ENCODE results near the gene TENT4A.

Gene TENT4A

GRCh38 chr5:6780802-6781391 is 67.7 kb downstream of the TENT4A start:
- no peak for FAIRE-seq

GRCh38 chr5:6781716-6782115 is 68.5 kb downstream of the TENT4A start:
- FAIRE-seq, result no peak

DNA sequence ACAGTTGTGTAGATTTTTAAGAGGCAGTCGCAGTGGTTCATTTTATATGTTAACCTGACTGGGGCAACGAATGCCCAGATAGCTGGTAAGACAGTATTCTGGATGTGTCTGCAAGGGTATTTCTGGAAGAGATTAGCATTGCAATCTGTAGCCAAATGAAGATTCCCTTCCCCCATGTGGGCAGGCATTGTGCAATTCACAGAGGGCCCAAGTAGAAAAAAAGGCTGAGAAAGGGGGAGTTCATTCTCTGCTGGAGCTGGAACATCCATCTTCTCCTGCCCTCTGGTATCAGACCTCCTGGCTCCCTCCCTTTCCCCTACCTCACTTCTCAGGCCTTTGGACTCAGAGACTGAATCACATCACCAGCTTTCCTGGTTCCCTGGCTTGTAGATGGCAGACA is 70.6 kb downstream of the TENT4A start:
- no peak for FAIRE-seq

- FAIRE-seq, result no peak
Measured at GRCh38 chr5:6784481-6784880, 71.2 kb downstream of the TENT4A start.

GRCh38 chr5:6785161-6785860 is 72.1 kb downstream of the TENT4A start:
- no peak for FAIRE-seq

DNA sequence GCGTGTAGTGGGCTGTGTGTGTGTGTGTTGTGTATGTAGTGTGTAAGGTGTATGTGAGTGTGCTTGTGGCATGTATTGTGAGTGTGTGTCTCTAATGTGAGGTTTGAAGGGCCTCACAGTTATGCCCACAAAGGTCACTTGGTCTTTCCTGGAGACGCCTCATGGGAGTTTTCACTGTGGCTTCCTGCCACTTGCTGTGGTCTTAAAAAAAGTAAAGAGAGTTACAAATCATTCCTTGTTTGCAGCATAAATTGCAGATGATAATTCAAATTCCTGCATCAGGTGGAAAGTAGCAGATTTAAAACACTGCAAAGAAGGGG is 72.6 kb downstream of the TENT4A start:
- no peak for FAIRE-seq

GRCh38 chr5:6786786-6787495 is 73.7 kb downstream of the TENT4A start:
- no peak for FAIRE-seq

GRCh38 chr5:6787941-6788340 is 74.7 kb downstream of the TENT4A start:
- no peak for FAIRE-seq

GRCh38 chr5:6788439-6788838 is 75.2 kb downstream of the TENT4A start:
- no peak for FAIRE-seq

DNA sequence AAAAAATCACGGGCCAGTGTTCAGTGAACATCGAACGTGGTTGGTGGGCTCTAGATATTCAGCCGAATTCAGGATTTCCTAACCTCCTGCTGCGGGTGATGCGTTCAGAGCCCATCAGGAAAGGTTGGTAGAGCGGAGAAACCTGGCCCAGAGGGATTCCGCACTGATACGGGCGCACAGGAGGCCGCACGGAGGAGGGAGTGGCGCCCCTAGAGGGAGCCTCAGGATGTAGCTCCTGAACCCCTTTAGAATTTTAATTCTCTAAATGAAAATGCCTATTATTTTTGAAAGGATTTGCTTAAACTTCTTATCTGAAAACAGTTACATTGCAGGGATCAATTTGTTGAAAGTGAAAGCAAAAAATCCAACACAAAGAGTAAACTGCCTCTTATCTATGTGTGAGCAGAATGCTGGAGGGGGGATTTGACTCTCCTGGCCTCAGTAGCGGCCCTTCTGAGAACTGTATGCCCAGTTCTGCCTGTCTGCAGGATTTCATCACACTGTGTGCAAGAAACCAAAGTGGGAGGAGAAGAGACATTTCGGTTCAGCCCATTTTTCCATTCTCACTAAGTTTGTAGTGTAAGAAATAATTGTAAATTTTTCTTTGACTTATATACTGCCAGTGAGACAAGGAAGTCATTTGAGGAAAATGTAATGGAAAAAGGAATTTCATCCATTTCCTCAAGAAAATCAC is 75.9 kb downstream of the TENT4A start:
- no peak for FAIRE-seq

DNA sequence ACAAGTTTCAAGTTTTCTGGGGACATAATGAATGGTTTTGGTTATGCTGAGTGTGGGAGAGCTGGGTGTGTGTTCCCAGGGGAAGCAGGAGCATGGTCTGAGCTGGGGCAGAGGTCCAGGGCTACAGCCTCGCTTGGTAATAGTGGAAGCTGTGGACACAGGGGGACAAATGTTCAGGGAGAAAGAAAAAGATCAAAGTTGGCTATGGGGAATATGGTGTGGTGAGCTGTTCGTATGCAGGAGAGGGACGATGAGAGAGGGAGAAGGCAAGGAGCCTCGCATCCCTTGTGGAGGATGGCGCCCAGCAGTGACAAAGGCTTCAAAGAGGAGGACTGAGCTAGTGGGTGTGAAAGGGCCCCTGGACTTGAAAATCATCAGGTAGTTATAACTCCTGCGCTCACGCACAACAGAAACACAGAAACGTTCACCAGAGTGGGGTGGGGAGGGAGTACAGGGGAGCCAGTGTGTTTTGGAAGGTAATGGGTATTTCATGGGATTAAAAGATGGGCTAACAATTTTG is 77.2 kb downstream of the TENT4A start:
- FAIRE-seq, result no peak

DNA sequence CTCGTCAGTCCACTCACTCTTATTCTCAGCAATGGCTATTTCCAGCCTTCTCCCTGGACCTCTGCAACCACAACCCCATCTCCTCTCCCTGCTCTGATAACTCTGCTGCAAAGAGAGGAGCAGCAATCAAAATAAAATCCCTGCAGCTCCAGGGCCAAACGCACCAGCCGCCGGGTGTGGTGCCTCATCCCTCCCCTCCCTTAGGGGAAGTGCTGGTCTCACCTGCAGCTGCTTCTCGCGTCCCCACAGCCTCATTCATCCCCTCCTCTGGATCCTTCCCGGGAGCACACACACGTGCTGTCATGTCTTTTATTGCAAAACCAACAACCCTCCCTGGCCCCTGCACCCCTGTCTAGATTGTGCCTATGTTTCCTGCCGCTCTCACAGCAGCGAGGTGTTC is 77.8 kb downstream of the TENT4A start:
- FAIRE-seq, result no peak

DNA sequence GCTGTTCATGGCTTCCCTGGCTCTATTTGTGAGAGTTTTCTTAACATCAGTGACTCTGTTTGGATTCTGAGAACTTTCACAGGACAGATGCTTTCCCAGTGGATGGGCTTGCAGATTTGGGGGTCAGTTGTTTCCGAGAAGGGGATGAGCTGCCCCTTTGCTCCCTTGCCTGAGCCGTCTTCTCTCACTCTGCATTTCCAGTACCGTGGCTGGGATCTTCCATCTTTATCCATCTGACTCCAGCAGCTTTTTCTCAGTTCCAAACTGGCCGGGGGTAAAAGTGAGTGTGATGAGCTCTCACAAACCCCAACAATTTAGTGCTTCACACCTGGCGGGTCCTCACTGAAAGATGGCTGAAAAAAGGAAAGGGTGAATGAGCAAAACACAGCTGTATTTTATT is 79.1 kb downstream of the TENT4A start:
- FAIRE-seq, result no peak

DNA sequence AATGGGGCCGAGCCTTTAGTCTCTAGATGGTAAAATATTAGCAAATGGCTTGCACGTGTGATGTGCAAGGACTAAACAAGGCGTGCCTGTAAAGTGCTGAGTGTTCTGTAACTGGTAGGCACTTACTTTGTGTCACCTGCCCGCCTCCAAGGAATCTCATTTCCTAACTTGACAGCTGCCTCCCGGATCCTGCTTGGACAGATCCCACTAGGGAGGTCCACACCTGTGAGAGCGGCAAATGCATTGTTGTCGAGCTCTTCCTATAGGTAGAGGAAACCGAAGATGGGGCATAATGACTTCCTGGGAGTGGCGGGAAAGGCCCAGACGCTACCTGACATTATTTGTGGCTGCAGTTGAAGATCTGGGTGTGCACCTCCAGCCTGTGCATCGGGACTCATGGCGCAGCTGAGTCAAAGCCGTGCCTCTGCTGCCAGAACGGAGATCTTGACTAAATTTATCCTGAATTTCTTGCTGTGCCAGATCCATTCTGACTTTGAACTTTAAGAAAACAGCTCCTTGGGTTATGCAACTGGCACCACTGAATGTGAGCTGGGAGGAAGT is 79.8 kb downstream of the TENT4A start:
- no peak for FAIRE-seq

- FAIRE-seq, result no peak
Measured at GRCh38 chr5:6801236-6801635, 88.0 kb downstream of the TENT4A start.

- FAIRE-seq, result no peak
Measured at GRCh38 chr5:6803981-6804550, 90.8 kb downstream of the TENT4A start.

DNA sequence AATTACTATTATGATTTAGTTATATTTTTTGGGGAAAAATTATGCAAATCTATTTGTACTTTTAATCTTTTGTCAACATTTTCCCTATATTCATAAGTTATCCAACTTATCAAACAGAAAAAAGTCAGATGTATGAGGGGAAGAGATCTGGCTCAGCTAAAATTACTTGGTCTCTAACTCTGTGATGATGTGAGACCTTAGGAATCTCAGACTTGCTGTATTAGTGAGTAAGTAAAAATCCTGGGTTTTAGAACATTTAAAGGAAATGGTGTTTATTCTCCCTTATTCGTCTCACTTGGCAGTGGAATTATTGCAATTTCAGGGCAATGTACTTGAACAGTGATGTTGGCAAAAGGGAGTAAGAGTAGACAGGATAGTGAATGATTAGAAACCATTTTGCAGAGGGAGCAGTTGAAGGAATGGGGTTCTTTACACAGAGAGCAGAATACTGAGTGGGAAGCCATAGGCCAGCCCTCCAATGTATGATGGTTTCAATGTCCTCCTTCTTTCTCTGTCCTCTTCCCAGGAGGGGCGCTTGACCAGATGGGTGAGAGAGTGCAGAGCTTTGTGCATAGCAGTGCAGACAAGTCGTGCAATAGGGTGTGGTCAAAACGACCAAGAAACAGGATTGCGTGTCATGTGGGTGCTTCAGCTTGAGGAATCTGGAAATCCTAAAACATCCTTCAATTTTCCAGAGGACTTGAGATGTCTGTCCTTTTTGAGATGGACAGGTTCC is 91.7 kb downstream of the TENT4A start:
- FAIRE-seq, result no peak

DNA sequence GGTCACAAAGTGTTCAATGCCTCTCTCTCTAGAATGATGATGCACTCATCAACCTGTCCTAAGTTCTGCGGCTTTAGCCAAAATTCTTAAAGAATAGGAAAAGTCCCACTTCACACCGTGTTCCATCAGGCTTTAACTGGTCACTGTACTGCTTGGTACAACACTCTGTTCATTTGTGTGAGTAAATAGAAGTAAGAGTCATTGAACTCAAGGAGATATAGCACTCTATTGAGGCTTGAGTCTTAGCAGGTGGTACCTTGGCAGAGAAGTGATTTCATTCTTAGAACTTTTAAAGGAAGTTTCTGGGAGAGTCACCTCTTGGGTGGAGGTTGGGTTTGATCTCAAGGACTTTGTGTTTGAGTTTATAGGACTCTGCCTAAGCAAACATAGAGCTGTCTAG is 92.6 kb downstream of the TENT4A start:
- no peak for FAIRE-seq

Data from TTC549 (cell line).